IMR-90 (cell line): Measurements from ENCODE around the gene AP2A1. TPM values are rescaled to one million over a fixed set of nuclear protein-coding genes. Genes with fewer than 3 reads are reported as not detected.

Experiments used
- ATAC-seq: fragments of 200-7000 bp; cut with Tn5 transposase; 2 replicates; pipeline ENCODE4 v1.9.1; 2020; ENCODE audit warnings: low read depth, mild to moderate bottlenecking, moderate library complexity
- BruUV-seq: library from RNA; stranded (reverse); fragments of 400-500 nt; replicated peaks from 2 replicates; lab custom pipeline; 2021; lab: Mats Ljungman, UMichigan
- CTCF ChIA-PET: fragments of 300-600 bp; formaldehyde crosslinking; extraction: SDS; loops from one replicate; lab custom pipeline; 2021; ENCODE audit warnings: antibody characterized with exemption; lab: Yijun Ruan, JAX
- POLR2A ChIA-PET: fragments of 300-600 bp; sonication (Branson Sonifier 250); formaldehyde crosslinking; loops from one replicate; lab custom pipeline; 2022; ENCODE audit warnings: antibody characterized with exemption; ENCODE audit not compliant: unreplicated experiment; lab: Charles Lee
- DNase-seq: peaks from one replicate; pipeline ENCODE4 v3.0.0; 2013
- H2AFZ ChIP-seq: replicated peaks from 2 replicates; pipeline ENCODE3; 2013; ENCODE audit warnings: low read length, mild to moderate bottlenecking; ENCODE audit not compliant: poor library complexity
- H2AK5ac ChIP-seq: 2 replicates; pipeline ENCODE4 v1.6.1; 2013; ENCODE audit warnings: low read depth, low read length, inconsistent platforms
- H2AK9ac ChIP-seq: replicated peaks from 2 replicates; pipeline ENCODE3; 2013; ENCODE audit warnings: mild to moderate bottlenecking, low read depth, low read length, moderate library complexity; ENCODE audit not compliant: poor library complexity
- H2BK120ac ChIP-seq: 2 replicates; pipeline ENCODE4 v1.6.1; 2013; ENCODE audit warnings: low read depth, low read length, inconsistent platforms
- H2BK15ac ChIP-seq: 3 replicates; pipeline ENCODE4 v1.6.1; 2013; ENCODE audit warnings: low read depth, low read length, inconsistent platforms
- H2BK20ac ChIP-seq: 2 replicates; pipeline ENCODE4 v1.6.1; 2013; ENCODE audit warnings: low read depth, mild to moderate bottlenecking, inconsistent platforms, low read length, moderate library complexity
- H2BK5ac ChIP-seq: 2 replicates; pipeline ENCODE4 v1.6.1; 2013; ENCODE audit warnings: mild to moderate bottlenecking, low read depth, low read length, inconsistent platforms; ENCODE audit not compliant: poor library complexity, severe bottlenecking
- H3K14ac ChIP-seq: replicated peaks from 2 replicates; pipeline ENCODE4 v1.6.1; 2013; ENCODE audit warnings: low read depth, low read length, inconsistent platforms
- H3K18ac ChIP-seq: 2 replicates; pipeline ENCODE4 v1.6.1; 2013; ENCODE audit warnings: low read depth, low read length, control low read depth
- H3K23ac ChIP-seq: 2 replicates; pipeline ENCODE4 v1.6.1; 2013; ENCODE audit warnings: low read depth, low read length, inconsistent platforms
- H3K27ac ChIP-seq: 2 replicates; pipeline ENCODE4 v1.5.1; 2013; ENCODE audit warnings: mild to moderate bottlenecking, control low read depth, low read length; ENCODE audit not compliant: insufficient read depth
- H3K27me3 ChIP-seq: 2 replicates; pipeline ENCODE4 v1.6.1; 2013; ENCODE audit warnings: low read length; ENCODE audit not compliant: control insufficient read depth, insufficient read depth
- H3K36me3 ChIP-seq: 2 replicates; pipeline ENCODE4 v1.6.1; 2013; ENCODE audit warnings: low read length, mixed read lengths; ENCODE audit not compliant: control insufficient read depth, insufficient read depth
- H3K4ac ChIP-seq: 2 replicates; pipeline ENCODE4 v1.6.1; 2013; ENCODE audit warnings: low read depth, low read length, inconsistent platforms
- H3K4me1 ChIP-seq: 2 replicates; pipeline ENCODE4 v1.6.1; 2013; ENCODE audit warnings: low read length, mixed read lengths; ENCODE audit not compliant: control insufficient read depth, insufficient read depth
- H3K4me2 ChIP-seq: 2 replicates; pipeline ENCODE4 v1.6.1; 2013; ENCODE audit warnings: low read depth, mild to moderate bottlenecking, control low read depth, low read length, moderate library complexity
- H3K4me3 ChIP-seq: 2 replicates; pipeline ENCODE4 v1.5.1; 2013; ENCODE audit warnings: low read depth, mild to moderate bottlenecking, control low read depth, low read length, moderate library complexity; ENCODE audit not compliant: insufficient read depth
- H3K56ac ChIP-seq: 2 replicates; pipeline ENCODE4 v1.6.1; 2013; ENCODE audit warnings: low read length, inconsistent platforms; ENCODE audit not compliant: insufficient read depth; ENCODE audit errors: extremely low read depth
- H3K79me1 ChIP-seq, 2 experiments: 2 replicates each; pipeline ENCODE4 v1.6.1; 2013; ENCODE audit warnings: low read length in 2 of 2, inconsistent platforms in 1 of 2, low read depth in 1 of 2
- H3K9ac ChIP-seq: 2 replicates; pipeline ENCODE4 v1.6.1; 2013; ENCODE audit warnings: low read depth, low read length, control low read depth
- H3K9me1 ChIP-seq: 2 replicates; pipeline ENCODE4 v1.6.1; 2013; ENCODE audit warnings: low read length, inconsistent platforms; ENCODE audit not compliant: insufficient read depth
- H3K9me3 ChIP-seq: 2 replicates; pipeline ENCODE4 v1.6.1; 2013; ENCODE audit warnings: low read length; ENCODE audit not compliant: control insufficient read depth, insufficient read depth
- H4K20me1 ChIP-seq: 2 replicates; pipeline ENCODE4 v1.6.1; 2013; ENCODE audit warnings: low read length, inconsistent platforms; ENCODE audit not compliant: insufficient read depth
- H4K5ac ChIP-seq: 2 replicates; pipeline ENCODE4 v1.6.1; 2013; ENCODE audit warnings: mild to moderate bottlenecking, low read depth, low read length, control low read depth
- H4K8ac ChIP-seq, 2 experiments: 2 replicates each; pipeline ENCODE4 v1.6.1; 2013; ENCODE audit warnings: low read depth in 2 of 2, low read length in 2 of 2, control low read depth in 1 of 2, inconsistent platforms in 1 of 2
- H4K91ac ChIP-seq: 2 replicates; pipeline ENCODE4 v1.6.1; 2013; ENCODE audit warnings: low read depth, low read length, inconsistent platforms; ENCODE audit not compliant: insufficient read depth
- MAZ ChIP-seq: IDR thresholded peaks from 2 replicates; pipeline ENCODE4 v1.6.1; 2012; ENCODE audit warnings: low read depth, mild to moderate bottlenecking, low read length, improper control_type of control experiment, moderate library complexity, borderline replicate concordance
- NFE2L2 ChIP-seq: fragments of 150-350 bp; IDR thresholded peaks from 2 replicates; pipeline ENCODE4 v1.6.1; 2016; ENCODE audit warnings: low read depth, mild to moderate bottlenecking, low read length
- WGBS, 2 experiments: methylation state at CpG; one replicate each; pipeline versions ENCODE4 v1.1.5 to v1.1.7; 2013; ENCODE audit warnings: missing lambda C conversion rate in 2 of 2; ENCODE audit not compliant: insufficient read length in 1 of 2; ENCODE audit errors: extremely low coverage in 2 of 2; 5-methylcytosine and 5-hydroxymethylcytosine counted together
- dilution Hi-C: fragments of 300-500 bp; cut with HindIII; formaldehyde crosslinking; loops from one replicate; pipeline ENCODE4 v1.14.3; 2018; ENCODE audit warnings: low sequenced_read_pairs; ENCODE audit not compliant: unreplicated experiment
- in situ Hi-C: fragments of 300-500 bp; cut with MboI; formaldehyde crosslinking; loops from 3 replicates; pipeline ENCODE4 v1.14.3; 2019; ENCODE audit warnings: low sequenced_read_pairs, inconsistent platforms, mixed read lengths
- intact Hi-C: fragments of 100-400 bp; cut with micrococcal nuclease; formaldehyde crosslinking; loops from 2 replicates; pipeline ENCODE4 v1.10.0; 2022
- polyA plus RNA-seq, 3 experiments: library from polyadenylated mRNA; depleted of rRNA; stranded (reverse); fragments of >200 nt; gene quantifications; 2 replicates each; pipeline ENCODE4 v1.2.3, GENCODE V29; 2012; ENCODE audit warnings: low replicate concordance in 1 of 3
- total RNA-seq: library from RNA; depleted of rRNA; stranded (reverse); fragments of >200 nt; gene quantifications from 2 replicates; pipeline ENCODE4 v1.2.3, GENCODE V29; 2012
- TF ChIP-seq, protein P1 (sequence below): conservative IDR thresholded peaks from 2 replicates; pipeline ENCODE4 v1.5.1; 2012; ENCODE audit warnings: mild to moderate bottlenecking, low read depth, low read length, improper control_type of control experiment

Gene AP2A1
- total and polyA plus RNA-seq, 2 of the 4 experiments (the other 2 are of a cell fraction) = 40.7 to 122 TPM

DNA sequence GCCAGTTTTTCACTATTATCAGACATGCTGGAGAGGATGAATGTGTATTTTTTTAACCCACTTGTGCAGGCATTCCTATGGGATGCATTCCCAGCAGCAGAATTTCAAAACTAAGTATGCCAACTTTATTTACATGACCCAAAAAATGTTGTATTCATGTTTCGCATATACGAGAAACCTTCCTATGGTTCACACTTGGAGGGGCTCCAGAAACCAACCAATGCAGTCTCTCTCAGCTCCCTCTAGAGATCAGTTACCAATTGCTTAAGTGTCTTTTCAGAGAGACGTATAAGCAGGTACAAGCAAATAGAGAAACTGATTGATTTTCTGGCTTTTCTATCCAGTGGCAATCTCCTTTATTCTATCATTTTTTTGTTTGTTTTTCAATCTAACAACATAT is 78.6 kb downstream of the AP2A1 start:
- no peak overlapping the region for H3K18ac ChIP-seq
- no peak overlapping the region for H2AFZ ChIP-seq
- no TSS peak for BruUV-seq
- H3K9me3 ChIP-seq = no peaks in the 10 kb centered on the region
- H4K91ac ChIP-seq = no peak overlapping the region
- H2AK9ac ChIP-seq = no peak overlapping the region
- H2BK120ac ChIP-seq = no peak overlapping the region
- no peak overlapping the region for H3K14ac ChIP-seq
- H4K5ac ChIP-seq = no peak overlapping the region
- no peak overlapping the region for H3K27ac ChIP-seq
- no peak overlapping the region for H3K4me2 ChIP-seq
- H2BK15ac ChIP-seq = no peak overlapping the region
- H3K79me1 ChIP-seq = peaks cover 24 to 50% of the 10 kb centered on the region in 2 experiments
- peak; percentile 42 for DNase-seq
- CTCF ChIA-PET = no interaction called here
- H3K23ac ChIP-seq = no peak overlapping the region
- H3K4me3 ChIP-seq = no peak overlapping the region
- ATAC-seq = peak; percentile 36
- intact Hi-C loops = no loop called here
- H3K27me3 ChIP-seq = no peaks in the 10 kb centered on the region
- in situ Hi-C loops = no loop called here
- no CpG with 5 or more reads among the region's 3 CpGs for WGBS, 2 experiments
- H3K4ac ChIP-seq = no peak overlapping the region
- H3K4me1 ChIP-seq = peaks cover 8% of the 10 kb centered on the region
- H4K8ac ChIP-seq = no peak overlapping the region
- POLR2A ChIA-PET = interaction anchor here (0.6 kb wide), 1 partner anchor 22 kb away, joined by 3 read pairs; the partner anchor contains the start of gene PNKP
- dilution Hi-C loops = no loop called here
- H2BK20ac ChIP-seq = no peak overlapping the region
- no peak overlapping the region for H3K9ac ChIP-seq
- H3K36me3 ChIP-seq = peaks cover 8% of the 10 kb centered on the region; the same call in 1 of the 2 replicates
- peaks cover 9% of the 10 kb centered on the region; the same call in 1 of the 2 replicates for H4K20me1 ChIP-seq
- H2AK5ac ChIP-seq = no peak overlapping the region
- no peak overlapping the region for H2BK5ac ChIP-seq
- no peak overlapping the region for H3K56ac ChIP-seq
- TF ChIP-seq NFE2L2 = no peak
- TF ChIP-seq, protein P1, sequence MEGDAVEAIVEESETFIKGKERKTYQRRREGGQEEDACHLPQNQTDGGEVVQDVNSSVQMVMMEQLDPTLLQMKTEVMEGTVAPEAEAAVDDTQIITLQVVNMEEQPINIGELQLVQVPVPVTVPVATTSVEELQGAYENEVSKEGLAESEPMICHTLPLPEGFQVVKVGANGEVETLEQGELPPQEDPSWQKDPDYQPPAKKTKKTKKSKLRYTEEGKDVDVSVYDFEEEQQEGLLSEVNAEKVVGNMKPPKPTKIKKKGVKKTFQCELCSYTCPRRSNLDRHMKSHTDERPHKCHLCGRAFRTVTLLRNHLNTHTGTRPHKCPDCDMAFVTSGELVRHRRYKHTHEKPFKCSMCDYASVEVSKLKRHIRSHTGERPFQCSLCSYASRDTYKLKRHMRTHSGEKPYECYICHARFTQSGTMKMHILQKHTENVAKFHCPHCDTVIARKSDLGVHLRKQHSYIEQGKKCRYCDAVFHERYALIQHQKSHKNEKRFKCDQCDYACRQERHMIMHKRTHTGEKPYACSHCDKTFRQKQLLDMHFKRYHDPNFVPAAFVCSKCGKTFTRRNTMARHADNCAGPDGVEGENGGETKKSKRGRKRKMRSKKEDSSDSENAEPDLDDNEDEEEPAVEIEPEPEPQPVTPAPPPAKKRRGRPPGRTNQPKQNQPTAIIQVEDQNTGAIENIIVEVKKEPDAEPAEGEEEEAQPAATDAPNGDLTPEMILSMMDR = 0 out of 2 replicates have a peak, but pooled peaks have one; percentile 5
- no peak for TF ChIP-seq MAZ
- H3K9me1 ChIP-seq = peaks cover 12% of the 10 kb centered on the region
